ENCODE data around the gene LAMA2.

The LAMA2 gene

GRCh38 chr6:129513471-129513870 lies 630.5 kb downstream of the LAMA2 start:
- no peaks in the 10 kb centered on the region for H3K27me3 ChIP-seq (ENCODE audit: insufficient read depth, low read depth, severe bottlenecking)
- no peak for DNase-seq
- no peaks in the 10 kb centered on the region for H3K36me3 ChIP-seq
- no peaks in the 10 kb centered on the region for H3K9me3 ChIP-seq (ENCODE audit: severe bottlenecking)
- no peak overlapping the region for H3K27ac ChIP-seq
- TF ChIP-seq, protein P1, sequence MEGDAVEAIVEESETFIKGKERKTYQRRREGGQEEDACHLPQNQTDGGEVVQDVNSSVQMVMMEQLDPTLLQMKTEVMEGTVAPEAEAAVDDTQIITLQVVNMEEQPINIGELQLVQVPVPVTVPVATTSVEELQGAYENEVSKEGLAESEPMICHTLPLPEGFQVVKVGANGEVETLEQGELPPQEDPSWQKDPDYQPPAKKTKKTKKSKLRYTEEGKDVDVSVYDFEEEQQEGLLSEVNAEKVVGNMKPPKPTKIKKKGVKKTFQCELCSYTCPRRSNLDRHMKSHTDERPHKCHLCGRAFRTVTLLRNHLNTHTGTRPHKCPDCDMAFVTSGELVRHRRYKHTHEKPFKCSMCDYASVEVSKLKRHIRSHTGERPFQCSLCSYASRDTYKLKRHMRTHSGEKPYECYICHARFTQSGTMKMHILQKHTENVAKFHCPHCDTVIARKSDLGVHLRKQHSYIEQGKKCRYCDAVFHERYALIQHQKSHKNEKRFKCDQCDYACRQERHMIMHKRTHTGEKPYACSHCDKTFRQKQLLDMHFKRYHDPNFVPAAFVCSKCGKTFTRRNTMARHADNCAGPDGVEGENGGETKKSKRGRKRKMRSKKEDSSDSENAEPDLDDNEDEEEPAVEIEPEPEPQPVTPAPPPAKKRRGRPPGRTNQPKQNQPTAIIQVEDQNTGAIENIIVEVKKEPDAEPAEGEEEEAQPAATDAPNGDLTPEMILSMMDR (IDR thresholded peaks at IDR 0.05; ENCODE audit: low read depth, low read length), result no peak
- H3K4me3 ChIP-seq (ENCODE audit: low read depth, low read length), result no peak overlapping the region

DNA sequence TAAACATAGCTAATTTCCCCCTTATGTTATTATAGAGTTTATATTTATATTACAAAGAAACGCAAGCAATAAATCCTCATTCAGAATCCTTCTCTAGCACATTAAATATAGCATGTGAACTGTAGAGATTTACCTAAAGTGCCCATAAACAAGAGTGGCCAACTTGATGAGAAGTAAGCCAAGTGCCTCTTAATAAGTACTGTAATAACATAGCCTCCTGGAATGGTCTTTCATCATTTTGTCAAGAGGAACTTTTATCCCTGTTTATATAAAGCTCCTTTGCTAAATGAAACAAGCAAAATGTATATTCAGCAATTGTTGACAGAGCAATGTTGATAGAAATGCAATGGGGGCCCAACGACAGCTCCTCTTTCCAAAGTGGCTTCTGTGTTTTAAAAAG lies 632.1 kb downstream of the LAMA2 start:
- H3K4me3 ChIP-seq (ENCODE audit: low read depth, low read length), result no peak overlapping the region
- TF ChIP-seq, protein P1 (IDR thresholded peaks at IDR 0.05; ENCODE audit: low read depth, low read length), result no peak
- no peak for DNase-seq
- no peak overlapping the region for H3K27ac ChIP-seq
- no peaks in the 10 kb centered on the region for H3K9me3 ChIP-seq (ENCODE audit: severe bottlenecking)
- no peaks in the 10 kb centered on the region for H3K36me3 ChIP-seq
- H3K27me3 ChIP-seq (ENCODE audit: insufficient read depth, low read depth, severe bottlenecking), result no peaks in the 10 kb centered on the region

DNA sequence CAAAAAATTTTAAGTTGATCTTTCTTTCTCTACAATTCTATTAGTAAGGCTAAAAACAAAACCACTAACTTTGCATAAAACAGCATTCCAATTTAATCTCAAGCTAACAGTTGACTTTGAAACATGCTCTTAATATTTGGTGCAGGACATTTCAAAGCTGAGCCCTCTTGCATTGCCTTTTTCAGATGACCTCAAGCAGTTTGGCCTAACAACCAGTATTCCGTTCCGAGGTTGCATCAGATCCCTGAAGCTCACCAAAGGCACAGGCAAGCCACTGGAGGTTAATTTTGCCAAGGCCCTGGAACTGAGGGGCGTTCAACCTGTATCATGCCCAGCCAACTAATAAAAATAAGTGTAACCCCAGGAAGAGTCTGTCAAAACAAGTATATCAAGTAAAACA lies 633.1 kb downstream of the LAMA2 start:
- no peak overlapping the region for H3K4me3 ChIP-seq (ENCODE audit: low read depth, low read length)

DNA sequence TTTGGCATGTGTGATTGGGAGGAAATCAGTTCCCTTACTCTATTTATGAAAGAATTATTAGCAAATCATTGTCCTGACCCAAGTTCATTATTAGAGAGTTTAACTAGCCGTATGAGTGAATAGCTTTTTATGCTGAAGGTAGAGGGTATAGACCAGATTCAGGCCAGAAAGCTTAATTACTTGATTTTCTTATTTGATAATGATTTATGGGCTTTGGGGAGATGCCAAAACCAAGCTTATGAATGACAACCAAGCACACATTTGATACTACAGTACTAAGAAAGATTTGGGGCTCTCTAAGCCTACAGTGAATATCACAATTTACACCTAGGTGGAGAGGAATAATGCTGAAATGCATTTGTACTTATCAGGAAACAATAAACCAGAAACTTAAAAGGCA lies 633.8 kb downstream of the LAMA2 start:
- no peaks in the 10 kb centered on the region for H3K27me3 ChIP-seq (ENCODE audit: insufficient read depth, low read depth, severe bottlenecking)
- no peak overlapping the region for H3K27ac ChIP-seq
- H3K9me3 ChIP-seq (ENCODE audit: severe bottlenecking), result no peaks in the 10 kb centered on the region
- H3K36me3 ChIP-seq, result no peaks in the 10 kb centered on the region
- no peak overlapping the region for H3K4me3 ChIP-seq (ENCODE audit: low read depth, low read length)
- DNase-seq, result no peak
- TF ChIP-seq, protein P1 (IDR thresholded peaks at IDR 0.05; ENCODE audit: low read depth, low read length), result no peak

More for the DNA sequence above, 633.1 kb downstream of the LAMA2 start:
- no peaks in the 10 kb centered on the region for H3K27me3 ChIP-seq (ENCODE audit: insufficient read depth, low read depth, severe bottlenecking)
- TF ChIP-seq, protein P1 (IDR thresholded peaks at IDR 0.05; ENCODE audit: low read depth, low read length), result no peak
- H3K9me3 ChIP-seq (ENCODE audit: severe bottlenecking), result no peaks in the 10 kb centered on the region
- no peak overlapping the region for H3K27ac ChIP-seq
- H3K36me3 ChIP-seq, result no peaks in the 10 kb centered on the region
- no peak for DNase-seq

DNA sequence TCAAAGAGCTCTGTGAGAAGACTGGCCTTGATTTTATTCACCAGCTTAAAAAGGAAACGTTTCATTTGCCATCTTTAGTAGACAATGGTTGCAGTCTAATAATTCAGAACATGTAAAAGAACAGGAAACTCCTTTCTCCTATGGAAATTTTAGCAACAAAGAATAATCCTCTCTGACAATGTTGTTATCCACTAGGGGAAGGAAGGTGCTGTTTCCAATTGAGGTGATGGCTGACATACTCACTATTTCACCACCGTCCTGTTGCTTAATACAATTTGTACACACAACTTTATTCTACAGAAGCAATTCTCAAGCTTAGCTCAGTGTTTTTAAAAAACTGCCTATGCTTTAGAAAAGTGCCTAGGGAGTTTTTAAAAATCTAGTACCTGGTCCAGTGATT lies 634.4 kb downstream of the LAMA2 start:
- Histone ChIP-seq H3K27me3 (ENCODE audit: insufficient read depth, low read depth, severe bottlenecking) (no peaks in the 10 kb centered on the region), H3K36me3 (no peaks in the 10 kb centered on the region), H3K9me3 (ENCODE audit: severe bottlenecking) (no peaks in the 10 kb centered on the region), H3K4me3 (ENCODE audit: low read depth, low read length) (no peak overlapping the region), H3K27ac (no peak overlapping the region)
- no peak for DNase-seq
- TF ChIP-seq, protein P1 (IDR thresholded peaks at IDR 0.05; ENCODE audit: low read depth, low read length), result no peak

GRCh38 chr6:129519750-129520149 lies 636.8 kb downstream of the LAMA2 start:
- Histone ChIP-seq H3K27ac (no peak overlapping the region), H3K4me3 (ENCODE audit: low read depth, low read length) (no peak overlapping the region), H3K9me3 (ENCODE audit: severe bottlenecking) (no peaks in the 10 kb centered on the region), H3K27me3 (ENCODE audit: insufficient read depth, low read depth, severe bottlenecking) (no peaks in the 10 kb centered on the region), H3K36me3 (no peaks in the 10 kb centered on the region)
- TF ChIP-seq, protein P1 (IDR thresholded peaks at IDR 0.05; ENCODE audit: low read depth, low read length), result no peak
- DNase-seq, result no peak

Measured in WERI-Rb-1 (cell line).